ENCODE results near the gene PIGL.

- TF ChIP-seq CTCF (IDR thresholded peaks at IDR 0.05): no peak
- no peak for TF ChIP-seq ZFX (IDR thresholded peaks at IDR 0.05; ENCODE audit: borderline replicate concordance)
Measured at GRCh38 chr17:16293931-16294330, 76.9 kb downstream of the PIGL start.
